ENCODE data around the gene NOTCH2. TPM values are rescaled to one million over a fixed set of nuclear protein-coding genes. Genes with fewer than 3 reads are reported as not detected.

The NOTCH2 gene
- total RNA-seq, 1 experiment from 2014 or later = 53.7 TPM

- Histone ChIP-seq H3K79me1 (ENCODE audit: insufficient read depth, low read depth, low read length, poor library complexity, severe bottlenecking) (no peaks in the 10 kb centered on the region), H4K8ac (replicated peaks; ENCODE audit: insufficient read length, low read depth, low read length) (no peak overlapping the region), H2BK12ac (ENCODE audit: insufficient read length, low read depth, low read length) (no peak overlapping the region), H4K91ac (ENCODE audit: insufficient read length, low read depth, low read length) (no peak overlapping the region), H3T11ph (ENCODE audit: low read length) (no peak overlapping the region), H3K27me3 (ENCODE audit: insufficient read depth, low read length) (no peaks in the 10 kb centered on the region), H2AFZ (ENCODE audit: low read length) (no peak overlapping the region), H3K23ac (ENCODE audit: insufficient read length, low read depth, low read length) (no peak overlapping the region), H3K9ac (ENCODE audit: extremely low read depth, insufficient read length, low read length) (no peak overlapping the region), H2BK15ac (ENCODE audit: low read depth, low read length) (no peak overlapping the region), H3K14ac (ENCODE audit: insufficient read depth, low read length) (no peak overlapping the region), H3K18ac (ENCODE audit: insufficient read length, low read depth, low read length) (no peak overlapping the region), H2AK5ac (ENCODE audit: insufficient read length, low read length) (no peak overlapping the region), H2BK5ac (ENCODE audit: insufficient read length, low read length) (no peak overlapping the region), H3K56ac (ENCODE audit: insufficient read length, low read depth, low read length) (no peak overlapping the region), H2BK20ac (ENCODE audit: low read depth, low read length, poor library complexity, severe bottlenecking) (no peak overlapping the region), H3K4me1 (ENCODE audit: insufficient read depth, low read length) (no peaks in the 10 kb centered on the region), H4K5ac (ENCODE audit: insufficient read length, low read depth, low read length) (no peak overlapping the region), H3K23me2 (ENCODE audit: insufficient read length, low read depth, low read length, poor library complexity, severe bottlenecking) (no peaks in the 10 kb centered on the region), H3K27ac (ENCODE audit: insufficient read length, low read depth, low read length) (no peak overlapping the region), H3K9me3 (ENCODE audit: control insufficient read depth, low read depth, low read length) (no peaks in the 10 kb centered on the region), H3K4ac (ENCODE audit: low read depth, low read length) (no peak overlapping the region), H2BK120ac (ENCODE audit: low read depth, low read length, poor library complexity, severe bottlenecking) (no peak overlapping the region), H3K79me2 (ENCODE audit: insufficient read depth, low read length) (no peaks in the 10 kb centered on the region), H3K4me2 (ENCODE audit: insufficient read depth, insufficient read length, low read length) (no peak overlapping the region), H4K20me1 (ENCODE audit: control insufficient read depth, insufficient read depth, insufficient read length) (no peaks in the 10 kb centered on the region)
- no peak for DNase-seq
- peaks cover 0 to 5% of the 10 kb centered on the region in 2 experiments; a peak in 1 of 5 replicates for H3K9me3 Mint-ChIP-seq
- no peak for TF ChIP-seq CTCF (conservative IDR thresholded peaks at IDR 0.05)
- H3K4me1 Mint-ChIP-seq = peaks cover 2 to 3% of the 10 kb centered on the region in 2 experiments; a peak in 2 of 4 replicates
- H3K36me3 Mint-ChIP-seq (ENCODE audit: insufficient read depth in 1 of 3, low read depth in 3 of 3) = no peaks in the 10 kb centered on the region
- H3K27ac Mint-ChIP-seq = no peak overlapping the region
- H3K27me3 Mint-ChIP-seq (ENCODE audit: low read depth) = peaks cover 2% of the 10 kb centered on the region
- H3K4me3 Mint-ChIP-seq = no peak overlapping the region
Measured at GRCh38 chr1:119888476-119888875, 181.0 kb downstream of the NOTCH2 start.
